ENCODE measurements around the gene TMEM145.

Gene TMEM145

GRCh38 chr19:42360787-42361544 lies 47.9 kb downstream of the TMEM145 start:
- Mint-ChIP-seq H3K27me3 (no peaks in the 10 kb centered on the region), H3K27ac (no peak overlapping the region), H3K4me1 (ENCODE audit: low read depth) (peaks cover 8% of the 10 kb centered on the region), H3K4me3 (no peak overlapping the region), H3K36me3 (ENCODE audit: low read depth) (peaks cover 17% of the 10 kb centered on the region), H3K9me3 (no peaks in the 10 kb centered on the region)

GRCh38 chr19:42361545-42361910 lies 48.4 kb downstream of the TMEM145 start:
- Mint-ChIP-seq H3K4me1 (ENCODE audit: low read depth) (peaks cover 8% of the 10 kb centered on the region), H3K27ac (no peak overlapping the region), H3K27me3 (no peaks in the 10 kb centered on the region), H3K36me3 (ENCODE audit: low read depth) (peaks cover 17% of the 10 kb centered on the region), H3K4me3 (no peak overlapping the region), H3K9me3 (no peaks in the 10 kb centered on the region)

- peaks cover 8% of the 10 kb centered on the region for H3K4me1 Mint-ChIP-seq (ENCODE audit: low read depth)
- H3K27me3 Mint-ChIP-seq: no peaks in the 10 kb centered on the region
- no peak overlapping the region for H3K4me3 Mint-ChIP-seq
- peaks cover 17% of the 10 kb centered on the region for H3K36me3 Mint-ChIP-seq (ENCODE audit: low read depth)
- no peak overlapping the region for H3K27ac Mint-ChIP-seq
- no peaks in the 10 kb centered on the region for H3K9me3 Mint-ChIP-seq
These were observed 49.2 kb downstream of the TMEM145 start for GRCh38 chr19:42362342-42362741.

DNA sequence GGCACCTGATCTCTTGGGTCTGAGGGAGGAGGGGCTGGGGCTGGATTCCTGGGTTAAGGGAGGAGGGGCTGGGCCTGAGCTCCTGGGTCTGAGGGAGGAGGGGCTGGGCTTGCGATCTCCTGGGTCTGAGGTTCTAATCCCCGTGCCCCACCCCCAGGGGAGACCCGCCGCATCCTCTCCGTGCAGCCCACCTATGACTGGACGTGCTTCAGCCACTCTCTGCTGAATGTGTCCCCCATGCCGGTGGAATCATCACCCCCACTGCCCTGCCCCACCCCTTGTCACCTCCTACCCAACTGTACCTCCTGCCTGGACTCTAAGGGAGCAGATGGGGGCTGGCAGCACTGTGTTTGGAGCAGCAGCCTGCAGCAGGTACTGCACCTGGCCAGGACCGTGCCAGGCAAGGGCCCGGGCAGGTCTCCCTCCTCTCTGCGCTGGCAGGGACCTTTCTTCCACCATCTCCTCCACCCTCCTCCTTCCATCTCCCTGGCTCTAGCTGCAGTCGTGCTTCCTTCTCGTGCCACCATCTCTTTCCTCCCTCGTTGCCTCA lies 49.9 kb downstream of the TMEM145 start:
- Mint-ChIP-seq H3K27me3 (no peaks in the 10 kb centered on the region), H3K27ac (no peak overlapping the region), H3K9me3 (no peaks in the 10 kb centered on the region), H3K4me1 (ENCODE audit: low read depth) (peaks cover 8% of the 10 kb centered on the region), H3K36me3 (ENCODE audit: low read depth) (peaks cover 17% of the 10 kb centered on the region), H3K4me3 (no peak overlapping the region)

DNA sequence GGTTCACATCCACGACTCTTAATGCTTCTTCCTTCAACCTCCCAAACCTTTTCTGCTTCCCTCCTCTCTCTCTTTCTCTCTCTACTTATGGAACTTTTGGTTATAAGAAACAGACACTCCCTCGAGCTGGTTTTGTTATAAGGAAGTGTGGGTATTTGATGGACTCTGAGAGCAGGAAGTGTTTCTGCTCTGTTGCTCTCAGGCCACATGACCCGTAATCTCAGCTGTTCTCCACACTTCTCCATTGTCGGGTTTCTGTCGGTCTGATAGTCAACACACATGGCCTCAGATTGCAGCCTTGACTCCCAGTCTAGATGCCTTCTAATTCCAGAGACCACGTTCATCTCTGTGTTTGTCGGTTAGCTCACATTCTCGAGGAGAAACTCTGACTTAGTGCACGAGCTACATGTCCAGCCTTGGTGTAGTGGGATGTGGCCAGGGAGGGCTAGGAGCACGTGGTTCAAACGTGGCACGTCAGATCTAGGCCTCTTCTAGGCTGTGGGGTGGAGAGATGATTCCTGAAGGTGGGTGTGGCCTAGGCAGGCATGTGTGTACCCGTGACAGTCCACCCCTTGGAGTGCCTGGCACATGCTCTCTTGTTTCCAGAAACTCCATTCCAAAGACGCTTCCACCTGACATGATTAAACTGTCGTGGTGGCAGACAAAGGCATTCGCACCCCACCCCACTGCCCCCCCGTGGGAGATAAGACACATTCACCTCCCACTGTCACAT lies 50.7 kb downstream of the TMEM145 start:
- H3K27me3 Mint-ChIP-seq: no peaks in the 10 kb centered on the region
- no peak overlapping the region for H3K27ac Mint-ChIP-seq
- H3K4me1 Mint-ChIP-seq (ENCODE audit: low read depth): peaks cover 8% of the 10 kb centered on the region
- H3K9me3 Mint-ChIP-seq: no peaks in the 10 kb centered on the region
- peaks cover 17% of the 10 kb centered on the region for H3K36me3 Mint-ChIP-seq (ENCODE audit: low read depth)
- no peak overlapping the region for H3K4me3 Mint-ChIP-seq

- Mint-ChIP-seq H3K4me1 (ENCODE audit: low read depth) (peaks cover 8% of the 10 kb centered on the region), H3K27me3 (no peaks in the 10 kb centered on the region), H3K4me3 (no peak overlapping the region), H3K27ac (no peak overlapping the region), H3K36me3 (ENCODE audit: low read depth) (peaks cover 13% of the 10 kb centered on the region), H3K9me3 (no peaks in the 10 kb centered on the region)
These were observed 53.6 kb downstream of the TMEM145 start for GRCh38 chr19:42366673-42367072.

- Mint-ChIP-seq H3K4me3 (no peak overlapping the region), H3K27ac (no peak overlapping the region), H3K36me3 (ENCODE audit: low read depth) (peaks cover 13% of the 10 kb centered on the region), H3K27me3 (no peaks in the 10 kb centered on the region), H3K4me1 (ENCODE audit: low read depth) (peaks cover 8% of the 10 kb centered on the region), H3K9me3 (no peaks in the 10 kb centered on the region)
These were observed 54.8 kb downstream of the TMEM145 start for GRCh38 chr19:42367929-42368328.

- Mint-ChIP-seq H3K9me3 (no peaks in the 10 kb centered on the region), H3K27ac (no peak overlapping the region)
These were observed 55.3 kb downstream of the TMEM145 start for GRCh38 chr19:42368360-42368759.

DNA sequence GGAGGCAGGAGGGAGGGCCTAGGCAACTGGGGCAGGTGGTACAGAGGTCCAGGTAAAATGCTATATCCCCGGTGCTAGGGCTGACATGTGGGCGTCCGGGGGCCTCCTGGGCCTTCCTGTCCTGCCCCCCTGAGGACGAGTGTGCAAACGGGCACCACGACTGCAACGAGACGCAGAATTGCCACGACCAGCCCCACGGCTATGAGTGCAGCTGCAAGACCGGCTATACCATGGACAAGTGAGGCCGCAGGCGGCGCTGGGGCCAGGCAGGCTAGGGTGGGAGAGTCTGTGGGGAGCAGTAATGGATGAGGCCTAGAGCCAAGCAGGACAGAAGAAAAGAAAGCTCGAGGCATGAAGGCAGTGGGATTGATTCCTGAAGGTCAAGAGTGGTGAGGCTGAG lies 55.7 kb downstream of the TMEM145 start:
- H3K27ac Mint-ChIP-seq: no peak overlapping the region
- peaks cover 1% of the 10 kb centered on the region for H3K4me1 Mint-ChIP-seq (ENCODE audit: low read depth)
- H3K9me3 Mint-ChIP-seq: no peaks in the 10 kb centered on the region
- no peak overlapping the region for H3K4me3 Mint-ChIP-seq
- peaks cover 6% of the 10 kb centered on the region for H3K36me3 Mint-ChIP-seq (ENCODE audit: low read depth)
- no peaks in the 10 kb centered on the region for H3K27me3 Mint-ChIP-seq

More at GRCh38 chr19:42368360-42368759, 55.3 kb downstream of the TMEM145 start:
- H3K4me1 Mint-ChIP-seq (ENCODE audit: low read depth): peaks cover 5% of the 10 kb centered on the region
- H3K27me3 Mint-ChIP-seq: no peaks in the 10 kb centered on the region
- no peak overlapping the region for H3K4me3 Mint-ChIP-seq
- H3K36me3 Mint-ChIP-seq (ENCODE audit: low read depth): peaks cover 10% of the 10 kb centered on the region

- Mint-ChIP-seq H3K36me3 (ENCODE audit: low read depth) (no peaks in the 10 kb centered on the region), H3K9me3 (no peaks in the 10 kb centered on the region), H3K4me1 (ENCODE audit: low read depth) (no peaks in the 10 kb centered on the region), H3K27me3 (no peaks in the 10 kb centered on the region), H3K27ac (no peak overlapping the region), H3K4me3 (no peak overlapping the region)
These were observed 56.4 kb downstream of the TMEM145 start for GRCh38 chr19:42369433-42370067.

DNA sequence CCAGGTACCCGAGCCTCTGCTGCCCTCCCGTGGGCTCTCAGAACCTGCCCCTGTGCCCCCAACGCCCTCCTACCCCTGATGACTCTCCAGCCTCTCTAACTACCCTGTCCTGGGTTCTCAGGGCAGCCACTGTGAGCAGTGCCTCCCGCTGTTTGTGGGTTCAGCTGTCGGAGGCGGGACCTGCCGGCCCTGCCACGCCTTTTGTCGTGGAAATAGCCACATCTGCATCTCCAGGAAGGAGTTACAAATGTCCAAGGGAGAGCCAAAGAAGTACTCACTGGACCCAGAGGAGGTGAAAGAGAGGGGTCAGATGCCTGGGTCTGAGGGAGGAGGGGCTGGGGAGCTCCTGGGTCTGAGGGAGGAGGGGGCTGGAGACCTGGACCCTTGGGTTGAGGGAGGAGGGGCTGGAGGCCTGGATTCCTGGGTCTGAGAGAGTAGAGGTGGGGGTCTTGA lies 57.0 kb downstream of the TMEM145 start:
- no peak overlapping the region for H3K27ac Mint-ChIP-seq
- no peaks in the 10 kb centered on the region for H3K36me3 Mint-ChIP-seq (ENCODE audit: low read depth)
- H3K27me3 Mint-ChIP-seq: no peaks in the 10 kb centered on the region
- H3K9me3 Mint-ChIP-seq: no peaks in the 10 kb centered on the region
- H3K4me3 Mint-ChIP-seq: no peak overlapping the region
- H3K4me1 Mint-ChIP-seq (ENCODE audit: low read depth): no peaks in the 10 kb centered on the region

- H3K4me3 Mint-ChIP-seq: no peak overlapping the region
- no peaks in the 10 kb centered on the region for H3K4me1 Mint-ChIP-seq (ENCODE audit: low read depth)
- H3K36me3 Mint-ChIP-seq (ENCODE audit: low read depth): no peaks in the 10 kb centered on the region
- no peak overlapping the region for H3K27ac Mint-ChIP-seq
- no peaks in the 10 kb centered on the region for H3K9me3 Mint-ChIP-seq
- H3K27me3 Mint-ChIP-seq: no peaks in the 10 kb centered on the region
These were observed 57.6 kb downstream of the TMEM145 start for GRCh38 chr19:42370626-42371175.

All from stimulated activated naive CD8-positive, alpha-beta T cell treated with anti-CD3 and anti-CD28 coated beads, Interleukin-15, Interleukin-2, amounts not matched to agents 100 ng/mL and 50 ng/mL, for 24 hours (primary cell).